ENCODE measurements around the gene WASF1.
"Not testable (repeated sequence)": the region's sequence is repeated elsewhere in the genome, so short reads cannot be mapped to it uniquely, and the experiment has no call there.

The WASF1 gene

DNA sequence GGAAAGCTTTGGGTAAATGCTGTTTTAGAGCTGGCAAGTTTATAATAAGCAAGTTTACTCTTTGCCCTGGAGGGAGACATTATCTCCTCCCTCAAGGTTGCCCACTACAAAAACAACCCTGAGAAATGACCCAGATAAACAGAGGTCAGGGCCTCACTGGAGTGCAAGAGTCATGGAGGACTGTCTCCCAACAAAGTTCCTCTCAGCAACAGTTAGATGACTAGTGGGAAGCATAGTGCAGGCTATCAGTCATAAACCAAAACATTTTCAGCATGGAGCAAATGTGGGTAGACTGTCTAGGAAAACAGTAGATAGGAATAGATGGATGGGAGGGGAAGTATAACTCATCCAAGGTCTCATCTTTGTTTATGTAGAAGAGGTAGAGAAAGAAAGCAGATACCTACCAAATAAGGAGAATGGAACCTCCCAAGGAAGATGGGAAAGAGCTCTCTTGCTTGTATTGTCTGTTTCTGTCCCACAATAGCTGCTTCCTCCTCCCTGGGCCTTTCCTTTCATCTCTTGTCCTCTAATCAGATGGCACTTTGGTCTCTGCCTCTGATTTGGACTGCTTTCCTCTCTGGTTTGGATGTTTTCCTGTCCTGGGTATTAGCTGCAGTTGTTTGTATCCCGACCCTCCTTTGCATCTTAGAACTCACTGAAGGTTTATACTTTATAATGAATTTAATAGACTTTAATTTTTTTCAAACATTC lies 95.4 kb downstream of the WASF1 start:
- DNase-seq: no peak

DNA sequence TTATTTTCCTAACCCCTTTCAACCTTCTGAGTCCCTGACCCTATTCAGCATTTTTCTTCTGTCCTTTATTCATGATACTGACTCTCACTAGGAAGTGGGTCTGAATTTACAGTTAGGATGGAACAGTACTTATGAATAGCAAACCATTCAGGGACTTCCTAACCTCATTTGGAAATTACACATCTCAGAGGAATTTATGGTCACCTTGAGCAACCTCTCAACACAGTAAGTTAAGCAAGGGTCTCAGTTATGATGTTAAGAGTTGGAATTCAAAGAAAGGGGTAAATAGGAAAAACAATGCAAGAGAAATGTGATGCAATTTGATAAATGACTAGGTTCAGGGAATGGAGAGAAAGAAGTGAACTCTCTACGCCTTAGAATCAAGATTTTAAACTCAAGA lies 104.1 kb downstream of the WASF1 start:
- no peak for DNase-seq

DNA sequence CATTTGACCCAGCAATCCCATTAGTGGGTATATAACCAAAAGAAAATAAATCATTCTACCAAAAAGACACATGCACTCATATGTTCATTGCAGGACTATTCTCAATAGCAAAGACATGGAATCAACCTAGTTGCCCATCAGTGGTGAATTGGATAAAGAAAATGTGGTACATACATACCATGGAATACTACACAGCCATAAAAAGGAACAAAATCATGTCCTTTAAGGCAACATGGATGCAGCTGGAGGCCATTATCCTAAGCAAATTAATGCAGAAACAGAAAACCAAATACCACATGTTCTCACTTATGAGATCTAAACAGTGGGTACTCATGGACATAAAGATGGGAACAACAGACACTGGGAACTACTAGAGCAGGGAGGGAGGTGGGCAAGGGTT lies 106.0 kb downstream of the WASF1 start:
- DNase-seq: not testable (repeated sequence)

DNA sequence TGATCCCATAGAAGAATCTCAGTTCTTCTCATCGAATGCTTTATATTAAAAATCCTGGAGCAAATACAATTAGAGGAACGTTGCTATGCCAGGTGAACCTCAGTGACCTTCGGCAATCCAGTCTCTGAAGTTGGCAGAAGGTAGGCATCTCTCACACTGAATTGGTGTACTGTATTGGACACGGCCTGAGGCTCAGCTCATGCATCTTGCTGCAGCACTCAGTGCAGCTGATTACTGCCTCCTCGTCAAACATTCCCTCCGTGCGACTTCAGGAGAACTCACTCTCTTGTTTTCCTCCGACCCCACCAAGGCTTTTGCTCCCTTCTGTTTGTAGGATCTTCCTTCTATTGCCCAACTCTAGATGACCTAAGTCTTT lies 110.9 kb downstream of the WASF1 start:
- DNase-seq: no peak

DNA sequence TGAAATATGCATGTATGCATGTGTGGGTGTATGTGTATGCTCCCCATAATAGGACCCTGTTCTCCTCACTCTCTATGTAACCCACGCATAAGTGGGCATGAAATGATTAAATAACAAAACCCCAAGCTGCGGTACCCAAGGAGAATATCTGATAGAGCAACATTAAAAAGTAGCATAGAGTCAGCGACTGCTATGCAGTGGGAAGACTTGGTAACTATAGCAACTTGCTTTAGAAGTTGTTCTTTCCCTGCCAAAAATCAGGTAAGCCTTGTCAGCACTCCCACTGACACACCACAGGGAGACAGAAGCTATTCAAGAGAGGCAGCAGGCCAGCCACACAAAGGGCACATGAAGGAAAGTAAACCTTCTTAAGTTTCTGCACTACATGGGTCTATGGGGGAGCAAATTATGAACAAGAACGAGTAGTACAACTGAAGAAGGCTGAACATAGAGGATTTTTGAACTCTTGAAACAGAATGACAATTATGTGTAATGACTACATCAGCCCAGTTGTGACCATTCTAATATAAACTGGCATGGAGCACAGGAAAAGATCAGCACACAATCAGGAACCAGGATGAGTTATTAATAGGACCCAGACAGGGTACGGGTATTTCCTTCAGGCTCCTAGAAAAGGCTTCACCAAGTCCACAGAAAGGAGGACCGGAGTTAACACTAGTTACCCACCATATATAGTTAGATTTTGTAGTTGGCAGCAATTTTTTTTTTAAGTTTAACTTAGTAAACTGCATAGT lies 111.5 kb downstream of the WASF1 start:
- DNase-seq: no peak

DNA sequence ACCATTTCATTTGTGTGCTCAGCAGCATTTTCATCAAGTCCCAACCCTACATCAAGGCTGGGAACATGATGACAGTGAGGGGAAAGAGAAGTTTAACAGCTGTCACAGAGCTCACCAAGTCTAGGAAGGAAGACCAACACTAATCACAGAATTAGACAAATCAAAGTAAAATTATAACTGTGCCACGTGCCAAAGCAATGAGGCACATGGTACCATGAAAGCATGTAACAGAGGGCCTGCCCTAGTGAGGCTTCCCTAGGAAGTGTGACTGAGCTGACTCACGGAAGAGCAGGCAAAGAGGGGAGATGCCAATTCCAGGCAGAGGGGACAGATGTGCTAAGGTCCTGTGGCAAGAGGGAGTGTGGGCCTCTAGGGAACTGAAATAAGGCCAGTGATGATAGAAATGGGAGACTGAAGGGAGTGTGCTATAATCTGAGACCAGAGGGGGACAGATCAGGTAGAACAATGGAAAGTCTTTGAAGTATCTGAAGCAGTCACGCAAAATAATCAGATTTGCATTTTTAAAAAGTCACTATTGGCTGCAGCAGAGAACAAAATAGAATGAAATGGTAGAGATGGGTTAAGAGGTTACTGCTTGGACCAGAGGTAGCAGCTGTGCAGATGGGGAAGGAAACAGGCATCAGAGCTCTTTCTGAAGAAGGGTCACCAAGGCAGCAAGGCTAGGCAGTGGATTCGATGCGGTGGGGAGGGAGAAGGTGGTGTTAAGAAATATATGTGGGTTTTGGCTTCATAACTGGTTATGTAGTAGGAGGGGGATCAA lies 114.5 kb downstream of the WASF1 start:
- DNase-seq: no peak

DNA sequence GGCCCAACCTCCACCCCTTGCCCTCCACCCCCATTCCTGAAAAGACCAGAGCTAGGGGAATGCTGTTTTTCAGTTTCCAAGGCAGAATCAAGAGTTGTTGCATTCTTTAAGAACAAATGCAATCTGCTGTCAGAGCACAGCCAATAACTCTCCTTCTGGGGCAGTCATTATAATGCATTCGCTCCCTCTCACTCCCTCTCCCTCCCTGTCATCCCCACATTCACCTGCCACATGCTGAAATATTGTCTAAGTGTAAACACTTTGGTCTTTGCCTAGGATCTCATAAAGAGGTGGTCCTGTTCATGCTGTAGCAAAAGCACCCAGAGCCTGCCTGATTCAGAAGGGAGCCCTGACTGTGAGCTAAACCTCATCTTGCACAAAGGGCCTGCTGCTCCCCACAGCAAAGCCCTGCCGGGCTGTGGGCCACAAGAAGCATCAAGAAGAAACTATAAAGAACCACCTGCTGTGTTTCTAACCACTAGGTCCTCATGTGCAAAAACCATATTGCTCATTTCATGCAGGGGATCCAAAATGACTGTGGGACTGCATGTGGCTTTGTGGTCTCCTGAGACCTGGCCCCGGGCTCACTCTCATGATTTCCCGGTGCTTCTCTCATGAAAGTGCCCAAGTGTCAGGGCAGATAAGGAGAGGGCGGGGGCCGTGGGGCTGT lies 115.7 kb downstream of the WASF1 start:
- no peak for DNase-seq

DNA sequence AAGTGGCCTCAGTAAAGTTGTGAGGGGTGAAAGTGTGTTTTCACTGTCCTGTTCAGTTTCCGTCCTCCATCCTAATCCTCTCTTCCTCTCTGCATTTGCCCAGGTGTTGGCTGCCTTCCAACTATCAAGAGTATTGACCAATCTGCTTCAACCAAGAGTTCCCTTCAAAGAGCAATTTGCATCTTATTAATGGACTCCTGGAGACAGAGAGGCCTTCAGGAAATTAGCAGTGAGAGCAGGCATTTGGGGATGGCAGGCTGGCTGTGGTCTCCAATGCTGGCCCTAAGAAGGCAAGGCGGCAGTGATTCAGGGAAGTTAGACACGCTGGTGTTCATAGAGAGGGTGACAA lies 124.1 kb downstream of the WASF1 start:
- peak; percentile 37 for DNase-seq

DNA sequence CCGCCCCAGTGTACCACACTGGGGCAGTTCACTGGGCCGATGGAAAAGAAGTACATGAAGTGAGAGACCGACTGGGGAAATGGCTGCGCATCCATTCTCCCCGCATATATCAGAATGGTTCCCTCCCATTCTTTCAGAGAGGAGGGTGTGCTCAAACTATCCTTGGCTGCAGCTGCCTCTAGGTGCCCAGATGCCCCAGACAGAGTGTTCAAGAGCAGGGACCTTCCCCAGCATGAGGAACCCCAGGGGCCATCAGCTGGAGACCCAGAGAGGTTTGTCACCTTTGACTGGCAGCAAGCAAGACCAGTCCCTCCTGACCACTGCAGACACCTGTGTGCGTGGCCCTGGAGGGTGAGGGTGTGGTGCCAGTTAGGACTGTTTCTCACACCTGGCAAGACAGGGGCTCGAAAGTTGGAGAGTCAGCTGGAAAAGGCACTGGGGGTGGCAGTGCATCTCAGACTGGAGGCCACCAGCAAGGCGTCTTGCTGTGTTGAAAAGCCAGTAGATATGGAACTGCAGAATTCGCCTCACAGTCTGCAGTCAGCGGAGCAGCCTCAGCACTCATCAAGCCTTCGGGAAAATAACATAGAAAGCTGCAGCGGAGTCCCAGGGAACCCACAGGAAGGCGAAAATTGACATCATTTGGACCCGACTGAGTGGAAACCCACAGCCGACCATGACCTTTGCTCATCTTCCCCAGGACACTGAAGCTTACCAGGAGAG lies 124.6 kb downstream of the WASF1 start:
- DNase-seq: no peak

DNA sequence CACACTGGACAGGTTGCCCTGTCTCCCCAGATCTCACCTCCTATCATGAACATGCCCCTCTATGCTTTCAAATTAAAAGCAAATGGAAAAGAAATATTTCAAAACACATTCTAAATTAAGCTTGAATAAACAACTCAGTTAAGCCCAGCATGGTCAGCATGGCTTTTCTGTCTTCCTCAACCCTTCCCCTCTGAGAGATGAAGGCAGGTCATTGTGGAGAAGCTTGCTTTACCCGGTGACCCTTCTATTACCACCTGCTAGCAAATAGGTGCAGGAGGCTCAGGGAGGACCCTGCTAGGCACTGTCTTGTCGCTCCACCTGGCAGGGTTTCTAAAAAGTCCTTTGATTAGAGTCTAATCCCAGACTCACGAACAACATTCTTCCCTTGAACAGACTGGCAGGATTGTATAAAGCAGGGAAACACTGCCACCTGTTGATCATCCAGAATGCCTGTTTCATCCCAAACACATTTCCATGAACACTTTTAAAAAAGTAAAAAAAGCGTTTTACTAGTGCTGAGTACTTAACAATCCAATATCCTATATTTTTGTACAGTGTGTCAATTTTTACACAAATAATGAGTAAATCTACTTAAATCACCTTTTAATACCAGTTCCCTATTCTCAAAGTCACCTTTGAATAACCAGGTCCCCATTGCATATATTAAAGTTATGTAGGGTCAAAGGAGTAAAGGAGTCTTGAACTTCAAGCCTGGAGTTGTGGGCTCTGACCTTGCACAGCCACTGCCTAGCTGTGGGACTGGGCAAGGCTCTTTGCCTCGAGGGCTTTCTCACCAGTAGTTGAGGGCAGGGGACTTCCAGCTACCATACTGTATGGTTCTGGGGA lies 125.9 kb downstream of the WASF1 start:
- DNase-seq: no peak

DNA sequence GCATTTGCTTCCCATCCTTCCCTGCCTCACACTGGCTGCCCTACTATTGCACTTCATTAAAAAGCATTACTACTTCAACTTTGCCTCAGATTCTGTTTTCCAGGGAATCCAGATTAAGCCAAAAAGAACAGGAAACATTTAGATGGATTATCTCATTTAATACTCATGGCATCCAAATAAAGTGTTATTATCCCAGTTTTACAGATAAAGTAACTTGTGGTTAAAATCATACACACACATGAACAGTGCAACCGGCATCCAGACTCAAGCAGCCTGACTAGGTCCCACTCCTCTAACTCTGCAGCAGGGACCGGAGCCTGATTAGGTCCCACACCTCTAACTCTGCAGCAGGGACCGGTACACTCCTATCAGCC lies 129.0 kb downstream of the WASF1 start:
- DNase-seq: no peak
